Keratinocyte (primary cell): ENCODE results near the gene BARX2. TPM values are rescaled to one million over a fixed set of nuclear protein-coding genes. Genes with fewer than 3 reads are reported as not detected.

Experiments
- DNase-seq: peaks from one replicate; pipeline ENCODE4 v3.0.0-alpha.2; 2011; ENCODE audit warnings: low read depth, missing footprints, low spot score
- FAIRE-seq: peaks from 2 replicates; lab custom pipeline; 2011; peaks lifted over from hg19 to GRCh38; lab: Jason Lieb, UNC
- H2AFZ ChIP-seq: 2 replicates; pipeline ENCODE4 v1.6.0; 2012; ENCODE audit warnings: low read length, control low read depth, inconsistent platforms; ENCODE audit not compliant: control insufficient read depth
- H3K27ac ChIP-seq: 2 replicates; pipeline ENCODE4 v1.5.1; 2011; ENCODE audit warnings: low read length; ENCODE audit not compliant: control insufficient read depth, insufficient read depth
- H3K27me3 ChIP-seq: 3 replicates; pipeline ENCODE4 v1.6.0; 2011; ENCODE audit warnings: low read length; ENCODE audit not compliant: control insufficient read depth, insufficient read depth; ENCODE audit errors: extremely low read depth
- H3K36me3 ChIP-seq, 2 experiments: 2 replicates in 1 of 2; 3 replicates in 1 of 2; pipeline ENCODE4 v1.5.1; 2011; ENCODE audit warnings: low read length in 2 of 2, mild to moderate bottlenecking in 1 of 2; ENCODE audit not compliant: control insufficient read depth in 2 of 2, insufficient read depth in 2 of 2; ENCODE audit errors: extremely low read depth in 1 of 2
- H3K4me1 ChIP-seq: 3 replicates; pipeline ENCODE4 v1.5.1; 2011; ENCODE audit warnings: low read length; ENCODE audit not compliant: control insufficient read depth, insufficient read depth; ENCODE audit errors: extremely low read depth
- H3K4me2 ChIP-seq: 3 replicates; pipeline ENCODE4 v1.6.0; 2011; ENCODE audit warnings: low read depth, low read length; ENCODE audit not compliant: control insufficient read depth, insufficient read depth; ENCODE audit errors: extremely low read depth
- H3K4me3 ChIP-seq, 3 experiments: fragments of 200-600 bp in 1 of 3; sonication (generic) in 1 of 3; 2 replicates in 2 of 3; 3 replicates in 1 of 3; pipeline ENCODE4 v1.5.1; 2011 to 2016; ENCODE audit warnings: low read length in 3 of 3, mild to moderate bottlenecking in 3 of 3, control low read depth in 2 of 3, inconsistent platforms in 1 of 3, low read depth in 1 of 3, mixed read lengths in 1 of 3, mixed run types in 1 of 3, moderate library complexity in 1 of 3; ENCODE audit not compliant: control insufficient read depth in 2 of 3, insufficient read depth in 2 of 3; ENCODE audit errors: extremely low read depth in 1 of 3
- H3K79me2 ChIP-seq: 2 replicates; pipeline ENCODE4 v1.6.0; 2012; ENCODE audit warnings: low read length; ENCODE audit not compliant: control insufficient read depth, insufficient read depth
- H3K9ac ChIP-seq: 3 replicates; pipeline ENCODE4 v1.6.0; 2011; ENCODE audit warnings: low read length; ENCODE audit not compliant: control insufficient read depth, insufficient read depth; ENCODE audit errors: extremely low read depth
- H3K9me1 ChIP-seq: 3 replicates; pipeline ENCODE4 v1.6.0; 2011; ENCODE audit warnings: low read length; ENCODE audit not compliant: control insufficient read depth, insufficient read depth; ENCODE audit errors: extremely low read depth
- H3K9me3 ChIP-seq: 2 replicates; pipeline ENCODE4 v1.5.1; 2012; ENCODE audit warnings: low read depth, low read length; ENCODE audit not compliant: control insufficient read depth
- H4K20me1 ChIP-seq: 3 replicates; pipeline ENCODE4 v1.6.0; 2011; ENCODE audit warnings: low read length; ENCODE audit not compliant: control insufficient read depth, insufficient read depth; ENCODE audit errors: extremely low read depth
- EZH2 ChIP-seq: IDR thresholded peaks from one replicate; pipeline ENCODE4 v1.6.1; 2012; ENCODE audit warnings: inconsistent platforms, mild to moderate bottlenecking, low read length, moderate library complexity
- dilution Hi-C: fragments of 300-500 bp; cut with MboI; formaldehyde crosslinking; loops from one replicate; pipeline ENCODE4 v1.7.0; 2020; ENCODE audit warnings: low sequenced_read_pairs; ENCODE audit not compliant: extremely low pct_ligation_motif_present
- polyA plus RNA-seq, 5 experiments: library from polyadenylated mRNA; depleted of rRNA in 3 of 5; stranded (reverse) in 3 of 5; stranded (forward) in 1 of 5; unstranded in 1 of 5; fragments of >200 nt; gene quantifications; 1 replicate in 1 of 5; 2 replicates in 3 of 5; 3 replicates in 1 of 5; pipeline versions ENCODE4 v1.2.1 to v1.2.3, GENCODE V29; 2011 to 2012; ENCODE audit warnings: missing spikeins in 2 of 5, low read depth in 1 of 5, low replicate concordance in 1 of 5
- TF ChIP-seq, protein P1 (sequence below), 3 experiments: IDR thresholded peaks in 1 of 3; conservative IDR thresholded peaks in 1 of 3; optimal IDR thresholded peaks in 1 of 3; 2 replicates in 2 of 3; 3 replicates in 1 of 3; pipeline versions ENCODE3 to v1.5.1; 2011; ENCODE audit warnings: low read length in 3 of 3, mild to moderate bottlenecking in 3 of 3, moderate library complexity in 2 of 3, control low read depth in 1 of 3, inconsistent platforms in 1 of 3; ENCODE audit not compliant: insufficient read depth in 2 of 3; ENCODE audit errors: extremely low read depth in 1 of 3

Gene BARX2
- polyA plus RNA-seq, 1 donor (not counting 4 experiments of a cell fraction or from before 2014, with no cell fraction given), result 0.87 TPM

GRCh38 chr11:129380413-129380812, 4.8 kb downstream of the BARX2 start:
- dilution Hi-C loops, result no loop called here
- Histone ChIP-seq H4K20me1 (no peaks in the 10 kb centered on the region), H3K79me2 (no peaks in the 10 kb centered on the region), H3K9me1 (no peaks in the 10 kb centered on the region), H3K9ac (no peak overlapping the region), H3K9me3 (no peaks in the 10 kb centered on the region), H3K4me2 (no peak overlapping the region), H3K4me3 (no peak overlapping the region), H2AFZ (no peak overlapping the region), H3K27ac (no peak overlapping the region), H3K4me1 (no peaks in the 10 kb centered on the region), H3K36me3 (no peaks in the 10 kb centered on the region), H3K27me3 (peaks cover 5% of the 10 kb centered on the region)
- DNase-seq (no peak), FAIRE-seq (no peak)
- TF ChIP-seq, protein P1, sequence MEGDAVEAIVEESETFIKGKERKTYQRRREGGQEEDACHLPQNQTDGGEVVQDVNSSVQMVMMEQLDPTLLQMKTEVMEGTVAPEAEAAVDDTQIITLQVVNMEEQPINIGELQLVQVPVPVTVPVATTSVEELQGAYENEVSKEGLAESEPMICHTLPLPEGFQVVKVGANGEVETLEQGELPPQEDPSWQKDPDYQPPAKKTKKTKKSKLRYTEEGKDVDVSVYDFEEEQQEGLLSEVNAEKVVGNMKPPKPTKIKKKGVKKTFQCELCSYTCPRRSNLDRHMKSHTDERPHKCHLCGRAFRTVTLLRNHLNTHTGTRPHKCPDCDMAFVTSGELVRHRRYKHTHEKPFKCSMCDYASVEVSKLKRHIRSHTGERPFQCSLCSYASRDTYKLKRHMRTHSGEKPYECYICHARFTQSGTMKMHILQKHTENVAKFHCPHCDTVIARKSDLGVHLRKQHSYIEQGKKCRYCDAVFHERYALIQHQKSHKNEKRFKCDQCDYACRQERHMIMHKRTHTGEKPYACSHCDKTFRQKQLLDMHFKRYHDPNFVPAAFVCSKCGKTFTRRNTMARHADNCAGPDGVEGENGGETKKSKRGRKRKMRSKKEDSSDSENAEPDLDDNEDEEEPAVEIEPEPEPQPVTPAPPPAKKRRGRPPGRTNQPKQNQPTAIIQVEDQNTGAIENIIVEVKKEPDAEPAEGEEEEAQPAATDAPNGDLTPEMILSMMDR (optimal IDR thresholded peaks at IDR 0.05 in 1 of 3, IDR thresholded peaks at IDR 0.05 in 1 of 3, conservative IDR thresholded peaks at IDR 0.05 in 1 of 3; ENCODE audit: extremely low read depth in 1 of 3, insufficient read depth in 2 of 3, low read length in 3 of 3), result no peak
- TF ChIP-seq EZH2, result no peak

- Histone ChIP-seq H3K27ac (no peak overlapping the region), H3K9ac (no peak overlapping the region), H4K20me1 (no peaks in the 10 kb centered on the region), H3K36me3 (no peaks in the 10 kb centered on the region), H3K9me3 (no peaks in the 10 kb centered on the region), H3K79me2 (no peaks in the 10 kb centered on the region), H2AFZ (no peak overlapping the region), H3K4me3 (no peak overlapping the region), H3K4me1 (no peaks in the 10 kb centered on the region), H3K9me1 (no peaks in the 10 kb centered on the region), H3K4me2 (no peak overlapping the region), H3K27me3 (no peaks in the 10 kb centered on the region)
- TF ChIP-seq, protein P1 (optimal IDR thresholded peaks at IDR 0.05 in 1 of 3, IDR thresholded peaks at IDR 0.05 in 1 of 3, conservative IDR thresholded peaks at IDR 0.05 in 1 of 3; ENCODE audit: extremely low read depth in 1 of 3, insufficient read depth in 2 of 3, low read length in 3 of 3), result no peak
- no peak for DNase-seq
- dilution Hi-C loops, result no loop called here
- no peak for FAIRE-seq
Measured at GRCh38 chr11:129382583-129382982, 6.9 kb downstream of the BARX2 start.
